ENCODE results near the gene NFATC1. TPM values are rescaled to one million over a fixed set of nuclear protein-coding genes. Genes with fewer than 3 reads are reported as not detected.

The NFATC1 gene
- total RNA-seq, 6 donors from 2014 or later: 13.6 to 39.5 (median 20.3) TPM

DNA sequence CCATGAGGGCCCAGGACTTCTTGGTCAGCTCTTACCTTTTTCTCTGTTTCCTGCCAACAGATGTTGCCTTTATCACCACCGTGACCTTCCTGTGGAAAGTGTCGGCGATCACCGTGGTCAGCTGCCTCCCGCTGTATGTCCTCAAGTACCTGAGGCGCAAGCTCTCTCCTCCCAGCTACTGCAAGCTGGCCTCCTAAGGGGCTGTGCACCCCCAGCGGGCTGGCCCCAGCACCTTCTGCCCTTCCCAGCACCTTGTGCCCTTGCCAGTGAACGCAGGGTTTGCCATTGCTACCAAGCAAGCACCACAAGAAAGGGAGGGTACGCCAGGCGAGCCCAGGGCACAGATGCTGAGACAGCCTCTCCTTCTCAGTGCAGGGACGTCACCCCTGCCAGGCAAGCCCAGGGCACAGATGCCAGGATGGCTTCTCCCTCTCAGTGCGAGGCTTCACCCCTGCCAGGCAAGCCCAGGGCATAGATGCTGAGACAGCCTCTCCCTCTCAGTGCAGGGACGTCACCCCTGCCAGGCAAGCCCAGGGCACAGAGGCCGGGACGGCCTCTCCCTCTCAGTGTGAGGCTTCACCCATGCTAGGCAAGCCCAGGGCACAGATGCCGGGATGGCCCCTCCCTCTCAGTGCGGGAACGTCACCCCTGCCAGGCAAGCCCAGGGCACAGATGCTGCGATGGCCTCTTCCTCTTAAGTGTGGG lies 18.4 kb upstream of the NFATC1 start:
- peak in 1 of 2 donors; percentile 61 for DNase-seq
- no peak overlapping the region for H3K4me3 ChIP-seq
- 89 to 92% methylated on average over 15 to 19 of the region's 19 CpGs for WGBS, 2 donors
- H3K27me3 ChIP-seq: no peaks in the 10 kb centered on the region
- TF ChIP-seq POLR2A (IDR thresholded peaks at IDR 0.05) (no peak), POLR2AphosphoS5 (IDR thresholded peaks at IDR 0.05) (no peak)
- no peak overlapping the region for H3K27ac ChIP-seq
- no peaks in the 10 kb centered on the region for H3K9me3 ChIP-seq
- peaks cover 0 to 11% (median 5%) of the 10 kb centered on the region in 4 donors for H3K4me1 ChIP-seq
- peaks cover 5 to 32% (median 14%) of the 10 kb centered on the region in 4 donors for H3K36me3 ChIP-seq
- no peak for ATAC-seq (ENCODE audit: low FRiP score in 2 of 2)

DNA sequence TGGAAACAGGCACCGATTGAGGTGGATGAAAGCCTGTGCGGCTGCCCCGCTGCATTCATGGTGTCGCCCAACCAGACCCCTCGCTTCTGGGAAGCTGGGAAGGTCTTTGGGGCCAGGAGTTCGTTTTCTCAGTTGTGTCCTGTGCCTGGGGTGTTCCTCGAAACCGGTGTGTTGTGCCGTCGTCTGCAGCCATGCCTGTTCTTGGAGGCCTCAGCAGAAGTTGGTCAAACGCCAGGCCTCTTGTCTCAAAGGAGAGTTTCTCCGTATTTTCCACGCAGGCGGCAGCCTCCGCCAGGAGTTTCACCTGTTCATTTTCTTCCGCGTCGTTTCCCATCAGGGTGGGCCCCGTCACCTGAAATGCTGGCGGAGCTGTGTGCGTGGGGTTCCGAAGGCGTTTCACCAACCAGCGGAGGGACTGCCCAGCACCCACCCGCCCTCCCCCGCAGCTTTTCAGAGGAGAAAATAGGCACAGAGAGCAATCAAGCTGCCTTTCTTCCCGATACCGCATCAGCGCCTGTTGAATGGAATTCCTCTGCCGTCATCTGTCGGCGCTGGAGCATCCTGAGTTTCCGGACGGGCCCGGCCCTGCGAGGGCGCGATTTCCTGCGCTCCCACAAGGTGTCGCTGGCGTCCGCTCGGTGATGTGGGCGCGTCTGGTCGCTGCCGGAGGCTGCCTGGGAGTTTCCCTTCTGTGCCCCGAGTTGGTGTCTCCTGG lies 17.0 kb upstream of the NFATC1 start:
- Histone ChIP-seq H3K27me3 (no peaks in the 10 kb centered on the region), H3K4me1 (peaks cover 0 to 11% (median 5%) of the 10 kb centered on the region in 4 donors), H3K4me3 (no peak overlapping the region), H3K27ac (no peak overlapping the region), H3K9me3 (no peaks in the 10 kb centered on the region), H3K36me3 (peaks cover 5 to 32% (median 14%) of the 10 kb centered on the region in 4 donors)
- ATAC-seq (ENCODE audit: low FRiP score in 2 of 2): peak; percentile 82 to 91
- no peak for TF ChIP-seq POLR2AphosphoS5 (IDR thresholded peaks at IDR 0.05)
- TF ChIP-seq, protein P1, sequence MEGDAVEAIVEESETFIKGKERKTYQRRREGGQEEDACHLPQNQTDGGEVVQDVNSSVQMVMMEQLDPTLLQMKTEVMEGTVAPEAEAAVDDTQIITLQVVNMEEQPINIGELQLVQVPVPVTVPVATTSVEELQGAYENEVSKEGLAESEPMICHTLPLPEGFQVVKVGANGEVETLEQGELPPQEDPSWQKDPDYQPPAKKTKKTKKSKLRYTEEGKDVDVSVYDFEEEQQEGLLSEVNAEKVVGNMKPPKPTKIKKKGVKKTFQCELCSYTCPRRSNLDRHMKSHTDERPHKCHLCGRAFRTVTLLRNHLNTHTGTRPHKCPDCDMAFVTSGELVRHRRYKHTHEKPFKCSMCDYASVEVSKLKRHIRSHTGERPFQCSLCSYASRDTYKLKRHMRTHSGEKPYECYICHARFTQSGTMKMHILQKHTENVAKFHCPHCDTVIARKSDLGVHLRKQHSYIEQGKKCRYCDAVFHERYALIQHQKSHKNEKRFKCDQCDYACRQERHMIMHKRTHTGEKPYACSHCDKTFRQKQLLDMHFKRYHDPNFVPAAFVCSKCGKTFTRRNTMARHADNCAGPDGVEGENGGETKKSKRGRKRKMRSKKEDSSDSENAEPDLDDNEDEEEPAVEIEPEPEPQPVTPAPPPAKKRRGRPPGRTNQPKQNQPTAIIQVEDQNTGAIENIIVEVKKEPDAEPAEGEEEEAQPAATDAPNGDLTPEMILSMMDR (IDR thresholded peaks at IDR 0.05): peak; percentile 95 to 98 (median 96)
- DNase-seq: peak; percentile 82 to 96
- WGBS, 2 donors: 43 to 54% methylated on average over 41 to 45 of the region's 48 CpGs

DNA sequence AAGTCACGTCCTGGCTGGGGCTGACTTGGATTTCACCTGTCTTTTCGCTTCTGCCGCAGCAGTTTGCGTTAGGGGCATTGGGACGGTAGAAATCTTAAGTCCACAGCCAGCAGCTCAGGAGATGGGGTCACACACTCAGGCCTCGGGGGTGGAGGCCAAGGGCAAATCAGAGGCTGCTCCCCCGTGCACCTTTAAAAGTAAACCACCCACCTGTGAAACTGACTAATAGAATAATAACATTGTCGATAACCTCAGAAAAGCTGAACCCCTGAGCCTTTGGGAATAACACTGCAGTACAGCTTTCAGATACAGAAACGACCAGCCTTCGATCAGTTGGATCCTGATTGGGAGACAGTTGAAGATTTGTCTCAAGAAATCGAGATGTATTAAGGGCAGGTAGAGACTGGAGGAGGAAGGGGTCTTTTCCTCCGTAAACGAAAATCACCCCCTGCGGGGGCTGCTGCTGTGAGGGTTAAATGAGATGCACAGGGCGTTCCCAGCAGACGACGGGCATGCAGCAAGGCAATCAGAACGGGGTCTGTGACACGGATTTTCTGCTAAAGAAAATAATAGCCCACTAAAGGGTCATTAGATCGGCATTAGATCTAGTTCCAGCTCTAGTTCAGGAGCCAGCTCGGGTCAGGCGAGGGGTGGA lies 16.4 kb upstream of the NFATC1 start:
- Histone ChIP-seq H3K4me3 (no peak overlapping the region), H3K27me3 (no peaks in the 10 kb centered on the region), H3K4me1 (peaks cover 0 to 11% (median 5%) of the 10 kb centered on the region in 4 donors), H3K9me3 (no peaks in the 10 kb centered on the region), H3K36me3 (peaks cover 2 to 31% (median 14%) of the 10 kb centered on the region in 4 donors), H3K27ac (no peak overlapping the region)
- WGBS, 2 donors: 69 to 80% methylated on average over 15 to 22 of the region's 22 CpGs
- TF ChIP-seq POLR2AphosphoS5 (IDR thresholded peaks at IDR 0.05): no peak
- TF ChIP-seq POLR2A (IDR thresholded peaks at IDR 0.05): no peak
- TF ChIP-seq EP300 (IDR thresholded peaks at IDR 0.05): no peak
- TF ChIP-seq, protein P1 (IDR thresholded peaks at IDR 0.05): no peak
- ATAC-seq (ENCODE audit: low FRiP score in 2 of 2): no peak
- no peak for DNase-seq

DNA sequence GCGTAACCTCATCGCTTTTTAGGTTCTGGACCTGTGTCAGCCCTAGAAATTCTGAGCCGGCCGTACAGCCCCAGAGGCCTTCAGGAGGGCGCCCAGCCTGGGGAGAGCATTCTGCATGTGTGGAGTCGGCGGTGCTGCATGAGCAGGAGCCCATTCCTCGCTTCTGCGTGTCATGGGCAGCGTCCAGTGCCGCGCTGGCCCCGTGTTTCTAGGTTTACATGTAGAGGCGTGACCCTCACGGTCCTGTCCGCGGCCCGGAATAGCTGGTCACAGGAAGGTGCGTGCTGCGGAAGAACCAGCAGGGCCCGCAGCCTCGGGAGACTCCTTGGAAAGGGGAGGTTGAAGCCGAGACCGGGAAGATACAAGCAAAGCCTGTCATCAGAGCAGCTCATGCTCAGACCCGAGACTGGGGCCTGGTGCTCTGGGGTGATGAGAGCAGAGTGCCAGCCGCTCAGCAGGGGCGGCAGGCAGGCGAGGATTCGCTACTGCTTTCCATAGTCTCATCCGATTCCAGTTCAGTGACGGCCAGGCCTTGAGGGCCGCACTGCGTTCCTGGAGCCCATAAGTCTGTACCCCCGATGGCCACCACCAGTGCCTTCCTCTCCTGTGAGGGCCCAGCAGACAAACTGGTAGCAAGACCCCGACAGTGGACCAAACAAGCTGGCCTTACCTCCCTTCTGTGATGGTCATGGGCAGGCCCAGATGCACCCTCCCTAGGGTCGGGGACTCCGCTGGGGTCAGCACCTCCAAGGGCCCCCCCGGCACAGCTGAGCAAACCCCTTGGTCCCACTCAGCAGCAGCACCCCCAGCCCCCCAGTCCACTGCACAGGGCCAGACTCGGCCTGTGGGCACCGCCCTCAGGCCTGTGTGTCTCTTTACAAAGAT lies 15.6 kb upstream of the NFATC1 start:
- no peak overlapping the region for H3K27ac ChIP-seq
- DNase-seq: peak in 1 of 2 donors; percentile 85
- no peaks in the 10 kb centered on the region for H3K9me3 ChIP-seq
- peaks cover 0 to 11% (median 5%) of the 10 kb centered on the region in 4 donors for H3K4me1 ChIP-seq
- no peak for ATAC-seq (ENCODE audit: low FRiP score in 2 of 2)
- TF ChIP-seq, protein P1 (IDR thresholded peaks at IDR 0.05): no peak
- TF ChIP-seq EP300 (IDR thresholded peaks at IDR 0.05) (no peak), POLR2A (IDR thresholded peaks at IDR 0.05) (no peak), POLR2AphosphoS5 (IDR thresholded peaks at IDR 0.05) (no peak)
- 90 to 97% methylated on average over 36 to 39 of the region's 40 CpGs for WGBS, 2 donors
- H3K4me3 ChIP-seq: no peak overlapping the region
- H3K36me3 ChIP-seq: peaks cover 0 to 25% (median 10%) of the 10 kb centered on the region in 4 donors
- H3K27me3 ChIP-seq: no peaks in the 10 kb centered on the region
